ENCODE measurements around the gene SLC15A3. TPM values are rescaled to one million over a fixed set of nuclear protein-coding genes. Genes with fewer than 3 reads are reported as not detected.

The SLC15A3 gene
- total and polyA plus RNA-seq, 2 experiments from 2014 or later, result 14.2 to 15.8 TPM

DNA sequence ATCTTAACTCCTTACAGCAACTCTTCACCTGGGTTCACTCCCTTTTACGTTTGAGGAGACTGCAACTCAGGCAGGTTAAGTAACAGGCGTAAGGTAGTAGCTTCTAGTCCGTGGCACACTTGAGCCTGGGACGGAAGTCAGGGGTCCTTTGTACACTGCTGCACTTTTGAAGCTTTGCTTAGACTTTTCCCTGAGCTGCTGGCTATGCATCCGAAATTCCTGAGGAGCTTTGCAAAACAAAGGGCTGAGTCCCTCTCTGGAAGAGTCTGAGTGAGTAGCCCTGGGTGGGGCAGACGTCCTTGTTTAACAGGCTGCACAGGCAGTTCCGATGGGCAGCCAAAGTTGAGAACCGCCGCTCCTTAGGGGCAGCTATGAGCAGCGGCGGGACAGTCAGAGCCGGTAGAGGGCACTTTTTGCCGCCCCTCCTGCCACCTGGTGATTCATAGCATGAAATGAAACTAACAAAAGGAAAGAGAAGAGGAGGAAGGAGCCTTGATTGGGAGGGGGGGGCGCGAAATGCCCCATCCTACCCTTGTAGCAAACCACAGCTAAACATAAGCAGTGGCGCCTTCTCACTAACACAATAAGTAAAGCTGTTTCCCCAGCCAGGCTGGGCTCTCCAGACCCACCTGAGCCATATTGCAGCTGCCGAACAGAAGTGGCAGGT, 36.6 kb downstream of the SLC15A3 start:
- H3K4me2 ChIP-seq, result peak overlapping the region; percentile 88
- peaks cover 29% of the 10 kb centered on the region for H3K4me1 ChIP-seq (ENCODE audit: insufficient read depth)
- no peaks in the 10 kb centered on the region for H3K9me2 ChIP-seq (ENCODE audit: insufficient read depth)
- H3K36me3 ChIP-seq (ENCODE audit: insufficient read depth), result no peaks in the 10 kb centered on the region
- H3K9me3 Mint-ChIP-seq, result no peaks in the 10 kb centered on the region; the same call in 2 of the 3 replicates
- H3K27ac ChIP-seq (ENCODE audit: low read depth), result 0 out of 2 replicates have a peak overlapping the region, but pooled peaks have one; percentile 7
- H3K4me3 ChIP-seq, result peak overlapping the region; percentile 56
- peak overlapping the region; percentile 6; the same call in 1 of the 2 replicates for H2AFZ ChIP-seq
- H3F3A ChIP-seq (replicated peaks; ENCODE audit: low read depth), result 0 out of 2 replicates have a peak, but pooled peaks cover 6% of the 10 kb centered on the region
- TF ChIP-seq CREB1 (CRISPR knock-in tag; IDR thresholded peaks at IDR 0.05; ENCODE audit: low read depth), result 0 out of 2 replicates have a peak, but pooled peaks have one; percentile 21
- TF ChIP-seq CTCF (conservative IDR thresholded peaks at IDR 0.05; ENCODE audit: low read depth in 2 of 2), result peak; percentile 27 to 50
- TF ChIP-seq JUNB (IDR thresholded peaks at IDR 0.05; ENCODE audit: unreplicated experiment), result no peak
- TF ChIP-seq, protein P1, sequence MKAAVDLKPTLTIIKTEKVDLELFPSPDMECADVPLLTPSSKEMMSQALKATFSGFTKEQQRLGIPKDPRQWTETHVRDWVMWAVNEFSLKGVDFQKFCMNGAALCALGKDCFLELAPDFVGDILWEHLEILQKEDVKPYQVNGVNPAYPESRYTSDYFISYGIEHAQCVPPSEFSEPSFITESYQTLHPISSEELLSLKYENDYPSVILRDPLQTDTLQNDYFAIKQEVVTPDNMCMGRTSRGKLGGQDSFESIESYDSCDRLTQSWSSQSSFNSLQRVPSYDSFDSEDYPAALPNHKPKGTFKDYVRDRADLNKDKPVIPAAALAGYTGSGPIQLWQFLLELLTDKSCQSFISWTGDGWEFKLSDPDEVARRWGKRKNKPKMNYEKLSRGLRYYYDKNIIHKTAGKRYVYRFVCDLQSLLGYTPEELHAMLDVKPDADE (IDR thresholded peaks at IDR 0.05), result no peak
- TF ChIP-seq, protein P2, sequence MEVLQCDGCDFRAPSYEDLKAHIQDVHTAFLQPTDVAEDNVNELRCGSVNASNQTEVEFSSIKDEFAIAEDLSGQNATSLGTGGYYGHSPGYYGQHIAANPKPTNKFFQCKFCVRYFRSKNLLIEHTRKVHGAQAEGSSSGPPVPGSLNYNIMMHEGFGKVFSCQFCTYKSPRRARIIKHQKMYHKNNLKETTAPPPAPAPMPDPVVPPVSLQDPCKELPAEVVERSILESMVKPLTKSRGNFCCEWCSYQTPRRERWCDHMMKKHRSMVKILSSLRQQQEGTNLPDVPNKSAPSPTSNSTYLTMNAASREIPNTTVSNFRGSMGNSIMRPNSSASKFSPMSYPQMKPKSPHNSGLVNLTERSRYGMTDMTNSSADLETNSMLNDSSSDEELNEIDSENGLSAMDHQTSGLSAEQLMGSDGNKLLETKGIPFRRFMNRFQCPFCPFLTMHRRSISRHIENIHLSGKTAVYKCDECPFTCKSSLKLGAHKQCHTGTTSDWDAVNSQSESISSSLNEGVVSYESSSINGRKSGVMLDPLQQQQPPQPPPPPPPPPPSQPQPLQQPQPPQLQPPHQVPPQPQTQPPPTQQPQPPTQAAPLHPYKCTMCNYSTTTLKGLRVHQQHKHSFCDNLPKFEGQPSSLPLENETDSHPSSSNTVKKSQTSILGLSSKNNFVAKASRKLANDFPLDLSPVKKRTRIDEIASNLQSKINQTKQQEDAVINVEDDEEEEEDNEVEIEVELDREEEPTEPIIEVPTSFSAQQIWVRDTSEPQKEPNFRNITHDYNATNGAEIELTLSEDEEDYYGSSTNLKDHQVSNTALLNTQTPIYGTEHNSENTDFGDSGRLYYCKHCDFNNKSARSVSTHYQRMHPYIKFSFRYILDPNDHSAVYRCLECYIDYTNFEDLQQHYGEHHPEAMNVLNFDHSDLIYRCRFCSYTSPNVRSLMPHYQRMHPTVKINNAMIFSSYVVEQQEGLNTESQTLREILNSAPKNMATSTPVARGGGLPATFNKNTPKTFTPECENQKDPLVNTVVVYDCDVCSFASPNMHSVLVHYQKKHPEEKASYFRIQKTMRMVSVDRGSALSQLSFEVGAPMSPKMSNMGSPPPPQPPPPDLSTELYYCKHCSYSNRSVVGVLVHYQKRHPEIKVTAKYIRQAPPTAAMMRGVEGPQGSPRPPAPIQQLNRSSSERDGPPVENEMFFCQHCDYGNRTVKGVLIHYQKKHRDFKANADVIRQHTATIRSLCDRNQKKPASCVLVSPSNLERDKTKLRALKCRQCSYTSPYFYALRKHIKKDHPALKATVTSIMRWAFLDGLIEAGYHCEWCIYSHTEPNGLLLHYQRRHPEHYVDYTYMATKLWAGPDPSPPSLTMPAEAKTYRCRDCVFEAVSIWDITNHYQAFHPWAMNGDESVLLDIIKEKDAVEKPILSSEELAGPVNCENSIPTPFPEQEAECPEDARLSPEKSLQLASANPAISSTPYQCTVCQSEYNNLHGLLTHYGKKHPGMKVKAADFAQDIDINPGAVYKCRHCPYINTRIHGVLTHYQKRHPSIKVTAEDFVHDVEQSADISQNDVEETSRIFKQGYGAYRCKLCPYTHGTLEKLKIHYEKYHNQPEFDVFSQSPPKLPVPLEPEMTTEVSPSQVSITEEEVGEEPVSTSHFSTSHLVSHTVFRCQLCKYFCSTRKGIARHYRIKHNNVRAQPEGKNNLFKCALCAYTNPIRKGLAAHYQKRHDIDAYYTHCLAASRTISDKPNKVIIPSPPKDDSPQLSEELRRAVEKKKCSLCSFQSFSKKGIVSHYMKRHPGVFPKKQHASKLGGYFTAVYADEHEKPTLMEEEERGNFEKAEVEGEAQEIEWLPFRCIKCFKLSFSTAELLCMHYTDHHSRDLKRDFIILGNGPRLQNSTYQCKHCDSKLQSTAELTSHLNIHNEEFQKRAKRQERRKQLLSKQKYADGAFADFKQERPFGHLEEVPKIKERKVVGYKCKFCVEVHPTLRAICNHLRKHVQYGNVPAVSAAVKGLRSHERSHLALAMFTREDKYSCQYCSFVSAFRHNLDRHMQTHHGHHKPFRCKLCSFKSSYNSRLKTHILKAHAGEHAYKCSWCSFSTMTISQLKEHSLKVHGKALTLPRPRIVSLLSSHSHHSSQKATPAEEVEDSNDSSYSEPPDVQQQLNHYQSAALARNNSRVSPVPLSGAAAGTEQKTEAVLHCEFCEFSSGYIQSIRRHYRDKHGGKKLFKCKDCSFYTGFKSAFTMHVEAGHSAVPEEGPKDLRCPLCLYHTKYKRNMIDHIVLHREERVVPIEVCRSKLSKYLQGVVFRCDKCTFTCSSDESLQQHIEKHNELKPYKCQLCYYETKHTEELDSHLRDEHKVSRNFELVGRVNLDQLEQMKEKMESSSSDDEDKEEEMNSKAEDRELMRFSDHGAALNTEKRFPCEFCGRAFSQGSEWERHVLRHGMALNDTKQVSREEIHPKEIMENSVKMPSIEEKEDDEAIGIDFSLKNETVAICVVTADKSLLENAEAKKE (CRISPR knock-in tag; IDR thresholded peaks at IDR 0.05), result no peak
- no peaks in the 10 kb centered on the region for H3K27me3 ChIP-seq (ENCODE audit: insufficient read depth)
- peaks cover 7% of the 10 kb centered on the region; the same call in 1 of the 2 replicates for H4K20me1 ChIP-seq (replicated peaks; ENCODE audit: insufficient read depth)
- DNase-seq (ENCODE audit: low spot score) (peak; percentile 85), ATAC-seq (peak; percentile 70)
- peak overlapping the region; percentile 79 for H3K27ac Mint-ChIP-seq
- H3K36me3 Mint-ChIP-seq (ENCODE audit: low read depth), result peaks cover 15% of the 10 kb centered on the region
- peaks cover 43% of the 10 kb centered on the region for H3K4me1 Mint-ChIP-seq
- H3K27me3 Mint-ChIP-seq (ENCODE audit: insufficient read depth, low read depth, poor library complexity), result peaks cover 6% of the 10 kb centered on the region
- peaks cover 29% of the 10 kb centered on the region for H3K79me2 ChIP-seq (replicated peaks; ENCODE audit: insufficient read depth)
- peak overlapping the region; percentile 91 for H3K4me3 Mint-ChIP-seq
